H1 (cell line): Measurements from ENCODE around the gene HDAC9. TPM values are rescaled to one million over a fixed set of nuclear protein-coding genes. Genes with fewer than 3 reads are reported as not detected.

Source experiments
- CTCF ChIA-PET: fragments of 300-600 bp; sonication (Branson Sonifier 250); formaldehyde crosslinking; loops from one replicate; lab custom pipeline; 2021; ENCODE audit not compliant: partially characterized antibody; lab: Charles Lee
- POLR2A ChIA-PET: fragments of 300-600 bp; sonication (Branson Sonifier 250); formaldehyde crosslinking; loops from one replicate; lab custom pipeline; 2021; ENCODE audit warnings: inconsistent platforms; ENCODE audit not compliant: partially characterized antibody; lab: Charles Lee
- DNase-seq, 2 experiments: peaks; one replicate each; pipeline versions ENCODE4 v3.0.0 to v3.0.0-alpha.2; 2010 to 2022; ENCODE audit warnings: low spot score in 2 of 2, low read depth in 1 of 2, mixed read lengths in 1 of 2
- FAIRE-seq: peaks from 2 replicates; lab custom pipeline; 2011; peaks lifted over from hg19 to GRCh38; lab: Jason Lieb, UNC
- H2AFZ ChIP-seq: 2 replicates; pipeline ENCODE4 v1.8.1; 2012; ENCODE audit warnings: low read length, inconsistent platforms
- H2AK5ac ChIP-seq: 2 replicates; pipeline ENCODE4 v1.6.1; 2013; ENCODE audit warnings: low read depth, low read length
- H2BK120ac ChIP-seq: replicated peaks from 2 replicates; pipeline ENCODE3; 2013; ENCODE audit warnings: low read depth, low read length, inconsistent platforms
- H2BK12ac ChIP-seq: 2 replicates; pipeline ENCODE4 v1.6.1; 2013; ENCODE audit warnings: low read depth, low read length
- H2BK15ac ChIP-seq: 2 replicates; pipeline ENCODE4 v1.6.1; 2013; ENCODE audit warnings: low read length
- H2BK20ac ChIP-seq: 2 replicates; pipeline ENCODE4 v1.6.1; 2013; ENCODE audit warnings: low read length
- H2BK5ac ChIP-seq: 2 replicates; pipeline ENCODE4 v1.6.1; 2013; ENCODE audit warnings: low read depth, low read length
- H3K14ac ChIP-seq: 2 replicates; pipeline ENCODE4 v1.6.1; 2013; ENCODE audit warnings: inconsistent platforms; ENCODE audit not compliant: insufficient read length
- H3K18ac ChIP-seq: 2 replicates; pipeline ENCODE4 v1.6.1; 2013; ENCODE audit warnings: low read length; ENCODE audit errors: extremely low read depth
- H3K23ac ChIP-seq: 2 replicates; pipeline ENCODE4 v1.6.1; 2013; ENCODE audit warnings: inconsistent platforms; ENCODE audit not compliant: insufficient read length
- H3K23me2 ChIP-seq: 2 replicates; pipeline ENCODE4 v1.6.1; 2013; ENCODE audit warnings: low read depth, low read length
- H3K27ac ChIP-seq: 2 replicates; pipeline ENCODE4 v1.6.1; 2011; ENCODE audit warnings: low read depth, low read length, inconsistent platforms
- H3K27me3 ChIP-seq, 4 experiments: replicated peaks in 1 of 4; 1 replicate in 1 of 4; 2 replicates in 3 of 4; pipeline versions ENCODE4 v1.6.1 to v1.8.1; 2011 to 2013; ENCODE audit warnings: low read length in 3 of 4, mild to moderate bottlenecking in 3 of 4, inconsistent platforms in 2 of 4, mixed read lengths in 2 of 4, moderate library complexity in 1 of 4; ENCODE audit not compliant: control insufficient read depth in 3 of 4, insufficient read depth in 3 of 4; ENCODE audit errors: extremely low read depth in 1 of 4
- H3K36me3 ChIP-seq, 4 experiments: 2 replicates each; pipeline versions ENCODE4 v1.6.1 to v1.8.1; 2011 to 2013; ENCODE audit warnings: mild to moderate bottlenecking in 4 of 4, low read length in 3 of 4, moderate library complexity in 2 of 4, control low read depth in 1 of 4, inconsistent platforms in 1 of 4; ENCODE audit not compliant: insufficient read depth in 4 of 4, control insufficient read depth in 2 of 4
- H3K4ac ChIP-seq: replicated peaks from 2 replicates; pipeline ENCODE3; 2013; ENCODE audit warnings: low read length, low read depth, mixed read lengths, inconsistent platforms; ENCODE audit not compliant: insufficient read length
- H3K4me1 ChIP-seq, 4 experiments: replicated peaks in 1 of 4; 1 replicate in 1 of 4; 2 replicates in 3 of 4; pipeline versions ENCODE4 v1.6.1 to v1.8.1; 2011 to 2013; ENCODE audit warnings: low read length in 3 of 4, inconsistent platforms in 2 of 4, mixed read lengths in 1 of 4; ENCODE audit not compliant: insufficient read depth in 4 of 4, control insufficient read depth in 3 of 4
- H3K4me2 ChIP-seq, 2 experiments: 2 replicates each; pipeline versions ENCODE4 v1.6.1 to v1.8.1; 2011 to 2013; ENCODE audit warnings: low read depth in 2 of 2, low read length in 2 of 2, control low read depth in 1 of 2, inconsistent platforms in 1 of 2, mild to moderate bottlenecking in 1 of 2; ENCODE audit not compliant: insufficient read depth in 1 of 2
- H3K4me3 ChIP-seq, 4 experiments: fragments of 200-600, 300-600 bp in 1 of 4; sonication (generic), shearing (Covaris generic), sonication (Bioruptor Twin) in 1 of 4; 2 replicates each; pipeline versions ENCODE4 v1.5.1 to v1.8.1; 2011 to 2016; ENCODE audit warnings: low read length in 4 of 4, low read depth in 3 of 4, control low read depth in 2 of 4, inconsistent platforms in 2 of 4, mild to moderate bottlenecking in 2 of 4, mixed read lengths in 1 of 4, moderate library complexity in 1 of 4; ENCODE audit not compliant: insufficient read depth in 2 of 4; ENCODE audit errors: extremely low read depth in 1 of 4
- H3K56ac ChIP-seq: replicated peaks from 2 replicates; pipeline ENCODE3; 2013; ENCODE audit warnings: low read depth, mild to moderate bottlenecking, mixed read lengths, low read length, inconsistent platforms; ENCODE audit not compliant: insufficient read length
- H3K79me1 ChIP-seq: 2 replicates; pipeline ENCODE4 v1.6.1; 2013; ENCODE audit warnings: low read depth, low read length, control low read depth
- H3K79me2 ChIP-seq, 2 experiments: 2 replicates each; pipeline versions ENCODE4 v1.6.1 to v1.8.1; 2012 to 2013; ENCODE audit warnings: low read length in 2 of 2, mild to moderate bottlenecking in 2 of 2, inconsistent platforms in 1 of 2; ENCODE audit not compliant: insufficient read depth in 2 of 2, control insufficient read depth in 1 of 2
- H3K9ac ChIP-seq, 4 experiments: replicated peaks in 1 of 4; 1 replicate in 1 of 4; 2 replicates in 3 of 4; pipeline versions ENCODE4 v1.6.1 to v1.8.1; 2011 to 2013; ENCODE audit warnings: low read depth in 3 of 4, low read length in 3 of 4, control low read depth in 2 of 4, mild to moderate bottlenecking in 2 of 4, moderate library complexity in 2 of 4, inconsistent platforms in 1 of 4; ENCODE audit errors: extremely low read depth in 1 of 4
- H3K9me3 ChIP-seq, 2 experiments: 2 replicates each; pipeline versions ENCODE4 v1.6.1 to v1.8.1; 2012 to 2013; ENCODE audit warnings: mild to moderate bottlenecking in 2 of 2, moderate library complexity in 2 of 2, control low read depth in 1 of 2, inconsistent platforms in 1 of 2, low read depth in 1 of 2, low read length in 1 of 2, mixed read lengths in 1 of 2; ENCODE audit not compliant: insufficient read depth in 2 of 2
- H4K20me1 ChIP-seq, 2 experiments: replicated peaks in 1 of 2; 2 replicates each; pipeline versions ENCODE3 to v1.8.1; 2011 to 2013; ENCODE audit warnings: inconsistent platforms in 2 of 2, low read length in 2 of 2, mild to moderate bottlenecking in 1 of 2; ENCODE audit not compliant: insufficient read depth in 2 of 2, control insufficient read depth in 1 of 2
- H4K5ac ChIP-seq: 2 replicates; pipeline ENCODE4 v1.6.1; 2013; ENCODE audit warnings: low read length, low read depth, mixed read lengths, inconsistent platforms; ENCODE audit not compliant: insufficient read length
- H4K8ac ChIP-seq: 2 replicates; pipeline ENCODE4 v1.8.0; 2013; ENCODE audit warnings: mild to moderate bottlenecking, moderate library complexity, low read length, inconsistent platforms; ENCODE audit not compliant: insufficient read depth; ENCODE audit errors: extremely low read depth
- H4K91ac ChIP-seq: replicated peaks from 2 replicates; pipeline ENCODE3; 2013; ENCODE audit warnings: low read length, mixed read lengths, inconsistent platforms; ENCODE audit not compliant: insufficient read length
- EP300 ChIP-seq, 2 experiments: IDR thresholded peaks; 1 replicate in 1 of 2; 2 replicates in 1 of 2; pipeline ENCODE4 v1.6.1; 2011 to 2012; ENCODE audit warnings: low read depth in 2 of 2, low read length in 2 of 2, mild to moderate bottlenecking in 2 of 2, borderline replicate concordance in 1 of 2, inconsistent platforms in 1 of 2, moderate library complexity in 1 of 2
- JUND ChIP-seq: IDR thresholded peaks from 2 replicates; pipeline ENCODE4 v1.6.1; 2011; ENCODE audit warnings: mild to moderate bottlenecking, improper control_type of control experiment, low read length
- SAP30 ChIP-seq: fragments of 300-600 bp; sonication (generic); IDR thresholded peaks from 2 replicates; pipeline ENCODE4 v1.7.1; 2012; ENCODE audit warnings: low read length, moderate library complexity, mild to moderate bottlenecking, inconsistent platforms; ENCODE audit not compliant: insufficient read depth, insufficient replicate concordance
- SIX5 ChIP-seq: IDR thresholded peaks from 2 replicates; pipeline ENCODE4 v1.6.1; 2011; ENCODE audit warnings: mild to moderate bottlenecking, low read depth, low read length
- SP1 ChIP-seq: IDR thresholded peaks from 2 replicates; pipeline ENCODE4 v1.6.1; 2011; ENCODE audit warnings: low read depth, low read length
- WGBS, 2 experiments: shearing (Covaris generic) in 1 of 2; methylation state at CpG; one replicate each; pipeline versions ENCODE4 v1.1.6 to v1.1.7; 2013 to 2015; ENCODE audit warnings: low lambda C conversion rate in 2 of 2, mixed read lengths in 2 of 2, inconsistent platforms in 1 of 2, low coverage in 1 of 2, missing lambda C conversion rate in 1 of 2; ENCODE audit not compliant: insufficient replicate concordance in 2 of 2, insufficient coverage in 1 of 2, insufficient read length in 1 of 2; ENCODE audit errors: extremely low coverage in 1 of 2, missing lambda C conversion rate in 1 of 2; 5-methylcytosine and 5-hydroxymethylcytosine counted together
- polyA plus RNA-seq, 7 experiments: library from polyadenylated mRNA; depleted of rRNA in 3 of 7; stranded (reverse) in 5 of 7; unstranded in 2 of 7; fragments of >200 nt in 5 of 7; fragments of 200-250 nt in 2 of 7; gene quantifications; 1 replicate in 5 of 7; 2 replicates in 1 of 7; 4 replicates in 1 of 7; pipeline versions ENCODE4 v1.2.1 to v1.2.3, GENCODE V29; 2011 to 2013; ENCODE audit warnings: missing spikeins in 2 of 7, mixed read lengths in 2 of 7
- total RNA-seq: library from RNA; stranded (reverse); fragmentation: NEBNext Ultra II Directional; extraction: Animal tissue kit (Norgen Biotek cat#: 25700); gene quantifications from 2 replicates; pipeline ENCODE4 v1.2.1, GENCODE V29; 2021

The HDAC9 gene
- total and polyA plus RNA-seq, 2 of the 8 experiments (the other 6 are each of a cell fraction or from before 2014, with no cell fraction given): 9.5 to 13.1 TPM

DNA sequence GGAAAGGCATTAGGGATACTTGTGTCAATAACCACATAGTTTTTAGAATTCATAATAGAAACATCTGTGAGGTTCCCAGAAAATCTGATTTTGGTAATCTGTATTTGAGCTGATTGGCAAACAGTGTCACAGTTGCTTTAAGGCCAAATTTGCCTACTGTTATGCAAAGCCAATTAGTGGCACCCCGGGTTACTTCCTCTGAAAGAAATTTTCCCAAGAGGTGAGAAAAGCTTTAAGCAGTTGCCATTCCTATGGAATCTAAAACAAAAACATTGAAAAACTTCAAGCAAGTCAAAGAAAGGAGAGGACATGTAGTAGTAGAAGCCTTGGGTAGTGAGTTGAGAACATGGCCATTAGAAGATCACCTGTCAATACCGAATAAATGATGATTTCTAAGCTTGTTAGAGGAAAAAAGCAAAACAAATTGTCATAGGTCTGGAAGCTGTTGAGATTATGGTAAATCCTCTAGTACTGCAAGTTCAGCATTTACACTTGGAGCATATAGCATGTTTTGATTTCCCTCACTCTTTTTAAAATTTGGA, 445.1 kb downstream of the HDAC9 start:
- Histone ChIP-seq H3K27ac (no peak overlapping the region), H3K4ac (no peak overlapping the region), H3K4me3 (peak overlapping the region in 1 of 4 experiments; percentile 13; a peak in 1 of 8 replicates), H3K36me3 (no peaks in the 10 kb centered on the region), H2BK12ac (no peak overlapping the region), H2AK5ac (no peak overlapping the region), H3K23me2 (no peaks in the 10 kb centered on the region), H4K8ac (no peak overlapping the region), H3K27me3 (no peaks in the 10 kb centered on the region), H3K9me3 (no peaks in the 10 kb centered on the region), H3K4me2 (peak overlapping the region; percentile 45 to 55; a peak in 3 of 4 replicates), H2BK5ac (no peak overlapping the region), H2BK20ac (no peak overlapping the region), H4K5ac (no peak overlapping the region), H3K79me1 (no peaks in the 10 kb centered on the region), H2BK15ac (no peak overlapping the region), H4K20me1 (no peaks in the 10 kb centered on the region), H3K14ac (no peak overlapping the region), H3K79me2 (no peaks in the 10 kb centered on the region), H3K4me1 (peaks cover 0 to 9% (median 4%) of the 10 kb centered on the region in 4 experiments; a peak in 3 of 7 replicates), H4K91ac (no peak overlapping the region), H2BK120ac (no peak overlapping the region), H2AFZ (no peak overlapping the region), H3K9ac (no peak overlapping the region), H3K56ac (no peak overlapping the region), H3K18ac (no peak overlapping the region), H3K23ac (no peak overlapping the region)
- CTCF ChIA-PET: interaction anchor here (1.3 kb wide), 1 partner anchor 36 kb away, joined by 3 read pairs; no protein-coding TSS in a partner anchor
- FAIRE-seq: peak; percentile 77
- 17% methylated on average over 2 of the region's 2 CpGs; no CpG with 5 or more reads in 1 of the 2 experiments for WGBS, 2 experiments
- POLR2A ChIA-PET: no interaction called here
- DNase-seq: no peak
- no peak for TF ChIP-seq SIX5
- TF ChIP-seq JUND: no peak
- TF ChIP-seq SAP30: no peak
- TF ChIP-seq SP1: peak; percentile 41; the same call in 1 of the 2 replicates
- TF ChIP-seq EP300 (IDR thresholded peaks at IDR 0.05; ENCODE audit: borderline replicate concordance in 1 of 2, low read depth in 2 of 2, low read length in 2 of 2): peak in 1 of 2 experiments; percentile 48; a peak in 1 of 3 replicates
